Mesothelial cell of epicardium (in vitro differentiated cells): Measurements from ENCODE around the gene GRK5. TPM values are rescaled to one million over a fixed set of nuclear protein-coding genes. Genes with fewer than 3 reads are reported as not detected.
A peak's percentile ranks its signal among the peaks of the same experiment; 100 is the strongest.

Experiments
- DNase-seq, 2 experiments: peaks; one replicate each; pipeline ENCODE4 v3.0.0; 2021; ENCODE audit warnings: low spot score in 2 of 2; ENCODE audit not compliant: unreplicated experiment in 2 of 2
- H3K27ac Mint-ChIP-seq: 2 replicates; pipeline ENCODE4 v1.8.0; 2021; ENCODE audit warnings: mixed read lengths
- H3K27me3 Mint-ChIP-seq: 2 replicates; pipeline ENCODE4 v1.8.0; 2021; ENCODE audit warnings: low read depth, mixed read lengths
- H3K36me3 Mint-ChIP-seq: 2 replicates; pipeline ENCODE4 v1.8.0; 2021; ENCODE audit warnings: mixed read lengths
- H3K4me1 Mint-ChIP-seq: 2 replicates; pipeline ENCODE4 v1.8.0; 2021; ENCODE audit warnings: mixed read lengths
- H3K4me3 Mint-ChIP-seq: 2 replicates; pipeline ENCODE4 v1.8.0; 2021; ENCODE audit warnings: mild to moderate bottlenecking, moderate library complexity, mixed read lengths
- H3K9me3 Mint-ChIP-seq: 2 replicates; pipeline ENCODE4 v1.8.0; 2021; ENCODE audit warnings: mixed read lengths
- CTCF ChIP-seq: fragments of 200-600 bp; sonication (generic); IDR thresholded peaks from one replicate; pipeline ENCODE4 v1.5.0; 2021; ENCODE audit warnings: antibody characterized with exemption; ENCODE audit not compliant: unreplicated experiment
- total RNA-seq: library from RNA; stranded (reverse); gene quantifications from 3 replicates; pipeline ENCODE4 v1.2.1, GENCODE V29; 2021

The GRK5 gene
- total RNA-seq, 1 donor from 2014 or later = 14.5 TPM

GRCh38 chr10:119316002-119316358 lies 108.6 kb downstream of the GRK5 start:
- peaks cover 22% of the 10 kb centered on the region for H3K4me1 Mint-ChIP-seq
- TF ChIP-seq CTCF = no peak
- no peak for DNase-seq
- H3K27me3 Mint-ChIP-seq = no peaks in the 10 kb centered on the region
- no peak overlapping the region for H3K27ac Mint-ChIP-seq
- H3K36me3 Mint-ChIP-seq = no peaks in the 10 kb centered on the region
- no peak overlapping the region for H3K4me3 Mint-ChIP-seq
- H3K9me3 Mint-ChIP-seq = no peaks in the 10 kb centered on the region

- Mint-ChIP-seq H3K4me3 (no peak overlapping the region), H3K4me1 (peaks cover 22% of the 10 kb centered on the region), H3K27me3 (no peaks in the 10 kb centered on the region), H3K27ac (peak overlapping the region; percentile 92), H3K36me3 (peaks cover 3% of the 10 kb centered on the region), H3K9me3 (peaks cover 4% of the 10 kb centered on the region)
- no peak for DNase-seq
- TF ChIP-seq CTCF = no peak
Measured at GRCh38 chr10:119316729-119317097, 109.3 kb downstream of the GRK5 start.

GRCh38 chr10:119318411-119319160 lies 111.2 kb downstream of the GRK5 start:
- no peak for TF ChIP-seq CTCF
- DNase-seq = no peak
- Mint-ChIP-seq H3K4me3 (no peak overlapping the region), H3K9me3 (peaks cover 4% of the 10 kb centered on the region), H3K27ac (no peak overlapping the region), H3K4me1 (peaks cover 22% of the 10 kb centered on the region), H3K36me3 (peaks cover 3% of the 10 kb centered on the region), H3K27me3 (no peaks in the 10 kb centered on the region)

GRCh38 chr10:119319161-119319919 lies 112.0 kb downstream of the GRK5 start:
- Mint-ChIP-seq H3K27ac (no peak overlapping the region), H3K4me1 (peaks cover 22% of the 10 kb centered on the region), H3K9me3 (peaks cover 4% of the 10 kb centered on the region), H3K4me3 (no peak overlapping the region), H3K27me3 (no peaks in the 10 kb centered on the region), H3K36me3 (peaks cover 3% of the 10 kb centered on the region)
- TF ChIP-seq CTCF = no peak
- DNase-seq = no peak

- no peak overlapping the region for H3K4me3 Mint-ChIP-seq
- H3K27me3 Mint-ChIP-seq = no peaks in the 10 kb centered on the region
- no peak for TF ChIP-seq CTCF
- H3K36me3 Mint-ChIP-seq = peaks cover 3% of the 10 kb centered on the region
- no peak for DNase-seq
- H3K27ac Mint-ChIP-seq = no peak overlapping the region
- peaks cover 4% of the 10 kb centered on the region for H3K9me3 Mint-ChIP-seq
- H3K4me1 Mint-ChIP-seq = peaks cover 22% of the 10 kb centered on the region
Measured at GRCh38 chr10:119319920-119320258, 112.5 kb downstream of the GRK5 start.
